Parathyroid adenoma (tissue), 2 donors: ENCODE data around the gene CAMTA1.

Experiments used
- H2AFZ ChIP-seq: fragments of 300-600 bp; sonication (generic); one replicate; pipeline ENCODE4 v1.7.0; 2017; ENCODE audit warnings: antibody characterized with exemption, mild to moderate bottlenecking
- H3K27ac ChIP-seq: fragments of 300-600 bp; sonication (generic); one replicate; pipeline ENCODE4 v1.7.0; 2017
- H3K27me3 ChIP-seq: fragments of 300-600 bp; sonication (generic); one replicate; pipeline ENCODE4 v1.7.0; 2017; ENCODE audit warnings: low read length; ENCODE audit not compliant: control insufficient read depth, insufficient read depth
- H3K36me3 ChIP-seq: fragments of 300-600 bp; sonication (generic); one replicate; pipeline ENCODE4 v1.7.0; 2017; ENCODE audit warnings: low read length; ENCODE audit not compliant: control insufficient read depth, insufficient read depth
- H3K4me1 ChIP-seq: fragments of 300-600 bp; sonication (generic); one replicate; pipeline ENCODE4 v1.7.0; 2017; ENCODE audit warnings: control low read depth
- H3K4me2 ChIP-seq: fragments of 300-600 bp; sonication (generic); one replicate; pipeline ENCODE4 v1.7.0; 2017; ENCODE audit warnings: low read length
- H3K4me3 ChIP-seq: fragments of 300-600 bp; sonication (generic); one replicate; pipeline ENCODE4 v1.7.0; 2017; ENCODE audit warnings: low read depth, low read length
- H3K79me2 ChIP-seq: fragments of 300-600 bp; sonication (generic); one replicate; pipeline ENCODE4 v1.7.0; 2017; ENCODE audit warnings: control low read depth
- H3K9ac ChIP-seq: fragments of 300-600 bp; sonication (generic); one replicate; pipeline ENCODE4 v1.7.0; 2017; ENCODE audit warnings: mild to moderate bottlenecking
- H3K9me3 ChIP-seq: fragments of 300-600 bp; sonication (generic); one replicate; pipeline ENCODE4 v1.7.0; 2017; ENCODE audit warnings: low read length; ENCODE audit not compliant: control insufficient read depth
- TF ChIP-seq, protein P1 (sequence below): fragments of 300-600 bp; sonication (generic); IDR thresholded peaks from one replicate; pipeline ENCODE4 v1.7.0; 2017; ENCODE audit warnings: antibody characterized with exemption, mild to moderate bottlenecking
- donor health status: primary hyperparathyroidism.

CAMTA1 gene

DNA sequence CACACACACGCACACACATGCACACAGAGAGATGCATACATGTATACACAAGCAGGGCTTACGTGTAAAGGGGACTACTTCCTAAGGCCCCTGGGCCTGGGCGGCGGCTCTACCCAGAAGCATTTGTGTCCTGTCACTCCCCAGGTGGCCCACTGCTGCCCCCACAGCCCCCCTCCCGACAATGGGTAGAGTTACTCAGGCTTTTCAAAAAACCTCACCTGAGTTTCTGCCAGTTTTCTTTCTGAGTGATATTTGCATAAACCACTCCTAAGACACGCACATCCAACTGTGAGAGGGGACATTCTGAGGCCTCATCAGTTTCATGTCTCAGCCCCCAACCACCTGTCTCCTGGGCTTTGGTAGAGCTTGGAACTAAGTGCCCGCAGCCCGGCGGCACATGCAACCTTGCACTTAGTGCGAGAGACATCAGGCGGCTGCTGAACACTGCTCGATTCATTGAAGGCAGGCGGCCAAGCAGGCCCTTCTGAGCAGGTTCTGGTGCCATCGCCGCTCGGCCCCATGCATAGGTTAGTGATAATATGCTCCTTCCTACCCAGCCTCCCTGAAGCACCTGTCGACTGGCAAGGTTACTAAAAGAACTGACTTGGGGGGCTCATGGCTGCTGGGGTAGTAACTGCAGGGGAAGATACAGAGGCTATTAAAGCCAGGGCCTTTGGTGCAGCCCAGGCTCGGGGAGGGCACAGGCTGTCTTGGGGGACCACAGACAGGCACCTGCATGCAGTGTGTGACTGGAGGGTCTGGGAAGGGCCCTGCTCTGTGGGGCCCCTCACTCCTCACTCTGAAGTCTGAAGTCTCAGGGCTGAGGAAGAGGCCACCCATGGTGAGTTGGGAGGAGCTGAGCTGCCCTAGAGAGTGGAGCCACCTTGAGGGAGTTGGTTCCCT is 621.6 kb downstream of the CAMTA1 start:
- Histone ChIP-seq H3K27ac (no peak overlapping the region), H3K4me2 (no peak overlapping the region), H3K9me3 (no peaks in the 10 kb centered on the region), H3K9ac (no peak overlapping the region), H2AFZ (no peak overlapping the region), H3K4me1 (no peaks in the 10 kb centered on the region), H3K79me2 (no peaks in the 10 kb centered on the region), H3K4me3 (no peak overlapping the region), H3K27me3 (no peaks in the 10 kb centered on the region), H3K36me3 (no peaks in the 10 kb centered on the region)
- TF ChIP-seq, protein P1, sequence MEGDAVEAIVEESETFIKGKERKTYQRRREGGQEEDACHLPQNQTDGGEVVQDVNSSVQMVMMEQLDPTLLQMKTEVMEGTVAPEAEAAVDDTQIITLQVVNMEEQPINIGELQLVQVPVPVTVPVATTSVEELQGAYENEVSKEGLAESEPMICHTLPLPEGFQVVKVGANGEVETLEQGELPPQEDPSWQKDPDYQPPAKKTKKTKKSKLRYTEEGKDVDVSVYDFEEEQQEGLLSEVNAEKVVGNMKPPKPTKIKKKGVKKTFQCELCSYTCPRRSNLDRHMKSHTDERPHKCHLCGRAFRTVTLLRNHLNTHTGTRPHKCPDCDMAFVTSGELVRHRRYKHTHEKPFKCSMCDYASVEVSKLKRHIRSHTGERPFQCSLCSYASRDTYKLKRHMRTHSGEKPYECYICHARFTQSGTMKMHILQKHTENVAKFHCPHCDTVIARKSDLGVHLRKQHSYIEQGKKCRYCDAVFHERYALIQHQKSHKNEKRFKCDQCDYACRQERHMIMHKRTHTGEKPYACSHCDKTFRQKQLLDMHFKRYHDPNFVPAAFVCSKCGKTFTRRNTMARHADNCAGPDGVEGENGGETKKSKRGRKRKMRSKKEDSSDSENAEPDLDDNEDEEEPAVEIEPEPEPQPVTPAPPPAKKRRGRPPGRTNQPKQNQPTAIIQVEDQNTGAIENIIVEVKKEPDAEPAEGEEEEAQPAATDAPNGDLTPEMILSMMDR: no peak

DNA sequence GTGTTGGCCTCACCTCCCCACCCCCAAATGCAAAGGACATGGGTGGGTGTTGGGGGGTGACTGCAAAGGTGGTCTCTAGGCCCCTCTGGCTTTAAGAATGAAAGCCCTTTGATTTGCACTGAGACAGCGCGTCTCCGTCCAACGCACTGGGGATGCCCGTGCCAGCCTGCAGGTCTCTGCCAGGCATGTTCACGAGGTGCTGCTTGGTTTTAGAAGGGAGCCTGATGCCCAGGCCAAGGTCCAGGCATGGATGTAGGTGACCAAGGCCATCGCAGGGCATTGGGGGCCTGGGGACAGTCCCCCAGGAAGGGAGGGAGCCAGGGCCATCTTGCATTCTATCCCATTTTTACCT is 622.3 kb downstream of the CAMTA1 start:
- H3K36me3 ChIP-seq: no peaks in the 10 kb centered on the region
- no peak overlapping the region for H3K4me2 ChIP-seq
- H3K4me3 ChIP-seq: no peak overlapping the region
- no peak overlapping the region for H3K27ac ChIP-seq
- no peaks in the 10 kb centered on the region for H3K9me3 ChIP-seq
- no peaks in the 10 kb centered on the region for H3K79me2 ChIP-seq
- H3K4me1 ChIP-seq: no peaks in the 10 kb centered on the region
- no peaks in the 10 kb centered on the region for H3K27me3 ChIP-seq
- H2AFZ ChIP-seq: no peak overlapping the region
- no peak overlapping the region for H3K9ac ChIP-seq
- TF ChIP-seq, protein P1: no peak

- Histone ChIP-seq H3K4me1 (no peaks in the 10 kb centered on the region), H3K9me3 (no peaks in the 10 kb centered on the region), H3K4me2 (no peak overlapping the region), H3K36me3 (no peaks in the 10 kb centered on the region), H3K79me2 (no peaks in the 10 kb centered on the region), H3K4me3 (no peak overlapping the region), H3K9ac (no peak overlapping the region), H3K27me3 (no peaks in the 10 kb centered on the region), H2AFZ (no peak overlapping the region), H3K27ac (no peak overlapping the region)
- TF ChIP-seq, protein P1: no peak
Measured at GRCh38 chr1:7407980-7408770, 622.9 kb downstream of the CAMTA1 start.

- TF ChIP-seq, protein P1: no peak
- Histone ChIP-seq H3K9ac (no peak overlapping the region), H3K4me2 (no peak overlapping the region), H3K4me1 (no peaks in the 10 kb centered on the region), H3K36me3 (no peaks in the 10 kb centered on the region), H3K4me3 (no peak overlapping the region), H3K27ac (no peak overlapping the region), H3K27me3 (no peaks in the 10 kb centered on the region), H3K9me3 (no peaks in the 10 kb centered on the region), H3K79me2 (no peaks in the 10 kb centered on the region), H2AFZ (no peak overlapping the region)
Measured at GRCh38 chr1:7408771-7409150, 623.5 kb downstream of the CAMTA1 start.
